GM21526 (cell line): ENCODE measurements around the gene ADPRH.
"Not testable (repeated sequence)": the region's sequence is repeated elsewhere in the genome, so short reads cannot be mapped to it uniquely, and the experiment has no call there.

Source experiments
- ATAC-seq: cut with Tn5 transposase; IDR thresholded peaks from one replicate; pipeline ENCODE4 v1.9.1; 2021; ENCODE audit warnings: moderate library complexity; ENCODE audit not compliant: unreplicated experiment, low FRiP score

The ADPRH gene

GRCh38 chr3:119558626-119559317 is 20.5 kb upstream of the ADPRH start:
- ATAC-seq: no peak

GRCh38 chr3:119559441-119559963 is 19.8 kb upstream of the ADPRH start, which contains the start of gene CD80:
Gene CD80, minus strand, starts transcription at chr3:119559614. Its CDS starts 1,886 bp downstream, at chr3:119557728.
- ATAC-seq: peak; percentile 57

GRCh38 chr3:119560160-119560559 is 19.1 kb upstream of the ADPRH start:
- ATAC-seq: no peak

- ATAC-seq: peak; percentile 59
Observed at GRCh38 chr3:119562307-119562961, 16.9 kb upstream of the ADPRH start.

GRCh38 chr3:119563334-119563733 is 16.0 kb upstream of the ADPRH start:
- ATAC-seq: not testable (repeated sequence)

GRCh38 chr3:119569156-119569555 is 10.1 kb upstream of the ADPRH start:
- ATAC-seq: no peak

GRCh38 chr3:119570229-119570628 is 9.1 kb upstream of the ADPRH start:
- no peak for ATAC-seq

- no peak for ATAC-seq
Observed at GRCh38 chr3:119571230-119571629, 8.1 kb upstream of the ADPRH start.

- no peak for ATAC-seq
Observed at GRCh38 chr3:119571688-119572087, 7.6 kb upstream of the ADPRH start.

GRCh38 chr3:119575507-119575906 is 3.8 kb upstream of the ADPRH start:
- no peak for ATAC-seq

- peak; percentile 68 for ATAC-seq
Observed at GRCh38 chr3:119580067-119580760, 922 bp downstream of the ADPRH start.

- ATAC-seq: no peak
Observed at GRCh38 chr3:119582178-119582577, 2.9 kb downstream of the ADPRH start.

GRCh38 chr3:119585208-119585607 is 5.9 kb downstream of the ADPRH start:
- ATAC-seq: no peak

GRCh38 chr3:119585856-119586570 is 6.7 kb downstream of the ADPRH start:
- no peak for ATAC-seq

GRCh38 chr3:119586733-119587172 is 7.5 kb downstream of the ADPRH start:
- ATAC-seq: no peak

- ATAC-seq: no peak
Observed at GRCh38 chr3:119588112-119588511, 8.8 kb downstream of the ADPRH start.

GRCh38 chr3:119589102-119589773 is 9.9 kb downstream of the ADPRH start:
- no peak for ATAC-seq

- no peak for ATAC-seq
Observed at GRCh38 chr3:119590706-119591105, 11.4 kb downstream of the ADPRH start.

- no peak for ATAC-seq
Observed at GRCh38 chr3:119592861-119593260, 13.6 kb downstream of the ADPRH start.

GRCh38 chr3:119594066-119594465 is 14.8 kb downstream of the ADPRH start:
- no peak for ATAC-seq
